DMS114 treated with DMSO at 0.1 percent for 48 hours (cell line): Measurements from ENCODE around the gene ANAPC5.
"Not testable (repeated sequence)": the region's sequence is repeated elsewhere in the genome, so short reads cannot be mapped to it uniquely, and the experiment has no call there.

ENCODE experiments used
- DNase-seq: peaks from one replicate; lab custom pipeline; 2025; ENCODE audit not compliant: unreplicated experiment; lab: John Stamatoyannopoulos, UW

The ANAPC5 gene

GRCh38 chr12:121287267-121287954 lies 64.8 kb downstream of the ANAPC5 start:
- DNase-seq, result no peak

DNA sequence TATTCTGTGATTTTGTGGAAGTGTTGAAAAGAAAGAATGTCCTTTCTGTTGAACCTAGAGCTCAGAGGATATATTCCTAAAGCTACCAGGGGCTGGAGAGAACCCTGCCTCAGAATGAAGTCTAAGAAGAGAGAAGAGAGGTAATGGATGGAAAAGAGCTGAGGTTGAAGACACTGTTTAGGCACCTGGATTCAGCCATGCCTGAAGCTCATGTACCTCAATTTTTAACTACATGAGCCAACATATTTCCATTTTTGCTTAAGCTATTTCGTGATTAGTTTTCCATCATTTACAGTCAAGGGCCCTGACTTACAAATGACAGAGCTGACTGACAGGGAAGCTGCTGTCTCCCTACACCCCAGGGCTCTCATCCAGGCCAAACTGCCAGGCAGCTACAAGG lies 66.4 kb downstream of the ANAPC5 start:
- DNase-seq, result no peak

DNA sequence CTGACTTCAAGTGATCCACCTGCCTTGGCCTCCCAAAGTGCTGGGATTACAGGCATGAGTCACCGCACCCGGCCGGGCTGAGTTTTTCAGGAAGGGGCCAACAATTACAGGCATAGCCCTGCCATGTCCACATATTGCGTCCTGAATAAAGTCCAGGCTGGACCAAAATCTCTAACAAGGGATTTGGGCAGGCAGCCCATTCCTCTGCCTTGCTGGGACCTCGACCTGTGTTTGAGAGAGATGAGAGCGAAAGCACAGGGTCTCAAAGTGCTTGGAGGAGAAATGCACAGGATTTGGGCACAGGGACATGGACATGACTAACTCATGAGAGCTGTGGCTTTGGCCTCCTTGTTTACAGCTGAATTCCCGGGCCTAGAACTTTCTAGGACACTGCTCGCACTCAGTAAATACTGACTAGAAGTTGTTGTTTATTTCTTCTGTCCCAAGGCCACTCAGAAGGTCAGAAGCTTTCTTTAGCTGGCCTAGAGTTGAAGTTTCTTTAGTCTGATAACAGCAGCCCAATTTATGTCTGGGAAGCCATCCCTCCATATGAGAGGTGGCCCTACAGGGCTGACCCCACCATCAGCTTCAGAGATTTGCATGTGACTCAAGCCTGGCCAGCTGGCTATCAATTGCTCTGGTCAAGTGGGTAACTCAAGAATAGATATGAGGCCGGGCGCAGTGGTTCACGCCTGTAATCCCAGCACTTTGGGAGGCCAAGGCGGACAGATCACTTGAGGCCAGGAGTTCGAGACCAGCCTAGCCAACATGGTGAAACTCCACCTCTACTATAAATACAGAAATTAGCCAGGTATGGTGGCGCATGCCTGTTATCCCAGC lies 67.4 kb downstream of the ANAPC5 start:
- DNase-seq, result no peak

DNA sequence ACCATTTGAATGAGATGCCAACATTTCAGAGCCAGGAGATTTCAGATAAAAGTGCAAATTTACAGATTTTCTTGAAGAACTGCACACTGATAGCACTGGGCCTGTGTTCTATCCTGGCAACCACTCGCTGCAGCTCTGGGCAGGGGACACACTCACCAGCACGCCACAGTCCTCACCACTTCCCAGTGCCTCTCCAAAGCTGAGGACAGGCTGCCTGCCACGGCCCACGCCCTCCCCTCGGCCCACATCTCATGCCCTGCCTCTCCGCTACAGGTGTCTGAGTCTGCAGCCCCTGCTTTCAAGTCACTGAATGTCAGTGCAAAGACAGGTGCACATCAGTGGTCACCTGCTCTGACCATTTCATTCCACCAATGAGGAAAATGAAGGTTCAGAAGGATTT lies 68.4 kb downstream of the ANAPC5 start:
- DNase-seq, result no peak

DNA sequence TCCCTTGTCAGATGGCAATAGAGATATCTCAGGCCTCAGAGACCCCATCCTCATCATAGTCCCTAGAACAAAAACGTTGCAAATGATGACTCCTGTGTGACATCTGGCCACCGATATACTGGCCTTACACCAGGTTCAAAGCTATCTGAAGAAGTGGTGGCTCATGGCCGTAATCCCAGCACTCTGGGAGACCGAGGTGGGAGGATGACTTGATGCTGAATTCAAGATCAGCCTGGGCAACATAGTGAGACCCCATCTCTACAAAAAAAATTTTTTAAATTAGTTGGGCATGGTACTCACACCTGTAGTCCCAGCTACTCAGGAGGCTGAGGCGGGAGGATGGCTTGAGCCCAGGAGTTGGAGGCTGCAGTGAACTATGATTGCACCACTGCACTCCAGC lies 68.8 kb downstream of the ANAPC5 start:
- no peak for DNase-seq

GRCh38 chr12:121282910-121283309 lies 69.3 kb downstream of the ANAPC5 start:
- not testable (repeated sequence) for DNase-seq

GRCh38 chr12:121282072-121282742 lies 70.0 kb downstream of the ANAPC5 start:
- DNase-seq, result no peak

DNA sequence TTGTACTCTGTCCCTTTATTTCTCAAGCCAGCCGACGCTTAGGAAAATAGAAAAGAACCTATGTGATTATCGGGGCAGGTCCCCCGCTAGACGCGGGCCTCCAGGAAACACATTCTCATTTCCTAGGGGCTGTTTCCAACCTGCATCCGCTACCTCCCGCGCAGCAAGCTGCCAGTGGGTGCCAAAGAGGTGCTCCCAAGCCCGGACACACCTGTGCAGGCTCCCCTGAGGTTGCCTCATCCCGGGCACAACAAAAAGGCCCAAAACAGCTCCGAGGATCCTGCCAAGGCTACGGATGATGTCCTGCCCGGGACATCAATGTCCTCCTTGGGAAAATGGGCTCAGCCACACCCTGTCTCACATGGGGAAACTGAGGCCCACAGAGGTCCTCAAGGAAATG lies 71.1 kb downstream of the ANAPC5 start:
- not testable (repeated sequence) for DNase-seq

DNA sequence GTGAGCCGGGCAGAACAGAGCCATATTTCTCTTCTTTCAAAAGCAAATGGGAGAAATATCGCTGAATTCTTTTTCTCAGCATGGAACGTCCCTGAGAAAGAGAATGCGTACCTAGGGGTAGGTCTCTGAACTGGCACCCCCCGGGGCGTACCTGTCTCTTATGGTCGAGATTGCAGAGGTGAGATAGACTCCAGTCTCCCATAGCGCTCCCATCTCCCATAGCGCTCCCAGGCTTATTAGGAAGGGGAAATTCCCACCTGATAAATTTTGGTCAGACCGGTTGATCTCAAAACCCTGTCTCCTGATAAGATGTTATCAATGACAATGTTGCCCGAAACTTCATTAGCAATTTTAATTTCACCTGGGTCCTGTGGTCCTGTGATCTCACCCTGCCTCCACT lies 71.7 kb downstream of the ANAPC5 start:
- not testable (repeated sequence) for DNase-seq

DNA sequence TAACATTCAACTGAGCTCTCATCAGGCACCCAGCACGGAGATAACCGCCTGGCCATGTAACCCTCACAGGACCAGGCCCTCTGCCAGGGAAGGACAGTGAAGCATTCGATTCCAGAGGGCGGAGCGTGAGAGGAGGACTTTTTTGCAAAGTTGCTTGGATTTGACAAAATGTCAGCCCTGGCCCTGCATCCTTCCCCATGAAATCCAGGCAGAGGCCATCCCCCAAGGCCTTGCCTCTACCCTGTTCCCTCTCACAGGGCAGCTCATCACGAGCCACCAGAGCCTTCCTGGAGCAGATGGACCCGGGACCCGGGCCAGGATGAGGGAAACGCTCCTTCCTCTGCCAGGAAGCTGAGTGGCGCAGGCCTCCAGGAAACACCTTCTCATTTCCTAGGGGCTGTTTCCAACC lies 72.7 kb downstream of the ANAPC5 start:
- DNase-seq, result no peak

DNA sequence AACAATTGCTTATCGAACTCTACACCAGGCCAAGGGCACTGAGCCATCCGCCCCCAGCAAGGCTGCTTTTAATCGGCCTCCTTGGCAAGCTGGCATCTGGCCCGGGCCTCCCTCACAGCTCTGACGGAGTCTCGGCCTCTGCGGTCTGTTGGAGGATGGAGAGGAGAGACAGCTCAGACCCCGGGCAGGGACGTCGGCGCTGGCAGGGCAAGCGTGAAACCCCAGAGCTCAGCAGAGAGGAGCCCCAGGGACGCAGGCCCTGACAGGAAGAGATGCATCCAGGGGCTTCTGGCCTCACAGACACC lies 73.2 kb downstream of the ANAPC5 start:
- no peak for DNase-seq

DNA sequence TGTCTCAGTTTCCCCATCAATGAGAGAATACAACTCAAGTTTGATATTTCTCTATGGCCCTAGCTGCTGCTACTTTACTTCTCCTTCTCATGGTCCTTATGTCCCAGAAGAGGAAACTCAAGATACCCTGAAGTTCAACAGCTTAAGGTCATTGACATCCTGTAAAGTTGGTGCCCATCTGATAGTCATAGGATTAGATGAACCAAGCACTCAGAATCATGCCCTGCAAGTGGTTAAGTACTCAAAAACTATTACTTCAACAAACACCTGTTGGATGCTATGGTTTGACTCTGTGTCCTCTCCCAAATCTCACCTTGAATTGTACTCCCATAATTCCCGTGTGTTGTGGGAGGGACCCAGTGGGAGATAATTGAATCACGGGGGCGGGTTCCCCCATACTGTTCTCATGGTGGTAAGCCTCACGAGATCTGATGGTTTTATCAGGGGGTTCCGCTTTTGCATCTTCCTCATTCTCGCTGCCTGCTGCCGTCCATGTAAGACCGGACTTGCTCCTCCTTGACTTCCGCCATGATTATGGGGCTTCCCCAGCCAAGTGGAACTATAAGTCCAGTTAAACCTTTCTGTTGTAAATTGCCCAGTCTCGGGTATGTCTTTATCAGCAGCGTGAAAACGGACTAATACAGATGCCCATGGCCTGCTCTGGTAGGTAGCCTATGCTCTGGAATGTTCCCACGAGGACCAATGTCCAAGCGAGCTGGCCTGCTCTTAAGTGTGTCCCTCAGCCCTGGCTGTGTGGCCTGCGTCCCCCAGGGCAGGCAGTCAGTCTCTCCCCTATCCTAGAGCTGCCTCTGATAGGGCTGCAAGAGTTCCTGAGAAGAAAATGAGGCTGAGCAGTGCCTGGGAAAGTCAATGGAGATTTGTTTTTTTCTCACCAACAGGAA lies 73.8 kb downstream of the ANAPC5 start:
- DNase-seq, result no peak

GRCh38 chr12:121277374-121277759 lies 74.8 kb downstream of the ANAPC5 start:
- no peak for DNase-seq

DNA sequence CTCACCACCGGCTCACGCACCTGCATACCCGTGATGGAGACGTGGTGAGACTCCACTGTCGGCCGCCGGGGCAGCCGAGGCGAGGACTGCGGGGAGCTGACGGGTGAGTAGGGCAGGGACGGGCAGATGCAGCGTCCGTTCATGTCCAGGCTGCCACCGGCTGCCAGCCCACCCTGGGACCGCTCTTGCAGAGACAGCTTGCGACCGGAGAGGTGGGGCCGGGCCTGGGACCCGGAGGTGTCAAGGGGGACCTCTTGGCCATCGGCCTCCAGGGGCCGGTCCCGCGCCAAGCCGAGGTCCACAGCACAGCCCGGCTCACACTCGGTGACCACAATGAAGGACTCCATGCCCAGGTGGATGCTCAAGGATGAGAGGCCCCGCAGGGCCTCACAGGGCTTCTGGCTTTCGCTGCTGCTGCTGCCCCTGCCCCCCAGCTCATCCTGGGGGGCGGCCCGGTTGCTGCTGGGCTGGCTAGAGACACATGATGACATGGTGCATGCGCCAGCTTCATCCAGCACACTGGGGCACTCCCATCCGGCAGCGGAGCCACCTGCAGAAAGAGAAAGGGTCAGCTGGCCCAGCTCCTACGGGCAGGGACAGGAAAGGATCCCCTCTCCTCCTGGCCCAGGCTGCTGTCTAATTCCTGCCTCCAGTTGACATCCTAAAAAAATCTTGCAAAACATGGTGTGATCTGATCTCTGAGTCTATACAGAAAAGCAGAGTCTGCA lies 78.0 kb downstream of the ANAPC5 start:
- DNase-seq, result no peak

- DNase-seq, result no peak
Measured at GRCh38 chr12:121273364-121273896, 78.8 kb downstream of the ANAPC5 start.

DNA sequence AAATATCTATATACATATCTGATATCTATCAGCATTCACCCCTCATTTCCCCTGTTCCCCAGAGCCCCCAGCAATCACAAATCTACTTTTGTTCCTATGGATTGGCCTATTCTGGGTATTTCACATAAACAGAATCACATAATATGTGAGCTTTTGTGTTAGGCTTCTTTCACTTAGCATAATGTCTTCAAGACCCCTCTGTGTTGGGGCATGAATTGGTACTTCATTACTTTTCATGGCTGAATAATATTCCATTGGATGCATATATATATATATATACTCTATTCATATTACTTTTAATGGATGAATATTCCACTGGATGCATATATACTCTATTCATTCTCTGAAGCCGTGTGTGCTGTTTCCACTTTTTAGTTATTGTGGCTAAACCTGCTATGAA lies 84.4 kb downstream of the ANAPC5 start:
- DNase-seq, result no peak

DNA sequence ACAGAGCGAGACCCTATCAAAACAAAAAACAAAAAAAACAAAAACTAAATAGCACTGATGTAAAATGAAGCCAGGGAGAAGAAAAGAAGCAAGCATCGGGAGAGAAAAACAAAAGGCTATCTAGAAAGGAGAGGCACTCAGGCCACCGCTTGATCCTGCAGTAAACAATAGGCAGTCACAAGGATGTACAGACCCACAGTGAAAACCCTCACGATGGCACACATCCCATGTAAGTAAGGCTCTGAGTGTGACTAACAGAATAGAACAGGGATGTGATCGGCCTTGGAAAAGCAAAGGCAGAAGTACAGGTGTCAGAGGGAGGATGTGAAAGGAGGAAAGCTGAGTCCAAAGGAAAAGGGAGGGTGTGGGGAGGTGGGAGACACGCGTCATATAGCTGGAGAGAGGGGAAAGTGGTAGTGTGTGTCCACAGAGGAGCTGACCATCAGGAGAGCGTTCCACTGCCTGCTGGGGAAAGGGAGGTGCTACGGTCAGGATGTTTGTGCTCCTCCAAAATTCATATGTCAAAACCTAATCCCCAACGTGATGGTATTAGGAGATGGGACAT lies 87.2 kb downstream of the ANAPC5 start:
- DNase-seq, result no peak

DNA sequence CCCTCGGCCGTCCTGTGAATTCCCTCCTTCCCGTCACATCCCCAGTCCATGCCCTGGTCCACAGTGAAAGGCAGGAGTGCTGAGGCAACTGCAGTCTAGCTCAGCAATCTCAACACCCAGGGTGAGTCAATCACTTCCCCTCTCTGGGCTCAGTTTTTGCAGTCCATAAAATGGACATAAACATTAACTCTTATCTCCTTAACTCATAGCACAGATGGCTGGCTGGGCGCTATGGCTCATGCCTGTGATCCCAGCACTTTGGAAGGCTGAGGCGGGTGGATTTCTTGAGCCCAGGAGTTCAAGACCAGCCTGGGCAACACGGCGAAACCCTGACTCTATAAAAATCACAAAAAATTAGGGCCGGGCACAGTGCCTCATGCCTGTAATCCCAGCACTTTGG lies 88.1 kb downstream of the ANAPC5 start:
- DNase-seq, result no peak

GRCh38 chr12:121263206-121263935 lies 88.8 kb downstream of the ANAPC5 start:
- no peak for DNase-seq
